Measurements from ENCODE around the gene CRIM1.

GRCh38 chr2:36362291-36362690, 6.7 kb downstream of the CRIM1 start:
- TF ChIP-seq, protein P1, sequence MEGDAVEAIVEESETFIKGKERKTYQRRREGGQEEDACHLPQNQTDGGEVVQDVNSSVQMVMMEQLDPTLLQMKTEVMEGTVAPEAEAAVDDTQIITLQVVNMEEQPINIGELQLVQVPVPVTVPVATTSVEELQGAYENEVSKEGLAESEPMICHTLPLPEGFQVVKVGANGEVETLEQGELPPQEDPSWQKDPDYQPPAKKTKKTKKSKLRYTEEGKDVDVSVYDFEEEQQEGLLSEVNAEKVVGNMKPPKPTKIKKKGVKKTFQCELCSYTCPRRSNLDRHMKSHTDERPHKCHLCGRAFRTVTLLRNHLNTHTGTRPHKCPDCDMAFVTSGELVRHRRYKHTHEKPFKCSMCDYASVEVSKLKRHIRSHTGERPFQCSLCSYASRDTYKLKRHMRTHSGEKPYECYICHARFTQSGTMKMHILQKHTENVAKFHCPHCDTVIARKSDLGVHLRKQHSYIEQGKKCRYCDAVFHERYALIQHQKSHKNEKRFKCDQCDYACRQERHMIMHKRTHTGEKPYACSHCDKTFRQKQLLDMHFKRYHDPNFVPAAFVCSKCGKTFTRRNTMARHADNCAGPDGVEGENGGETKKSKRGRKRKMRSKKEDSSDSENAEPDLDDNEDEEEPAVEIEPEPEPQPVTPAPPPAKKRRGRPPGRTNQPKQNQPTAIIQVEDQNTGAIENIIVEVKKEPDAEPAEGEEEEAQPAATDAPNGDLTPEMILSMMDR (conservative IDR thresholded peaks at IDR 0.05; ENCODE audit: low read depth, low read length) = no peak
- no peak for TF ChIP-seq EZH2 (IDR thresholded peaks at IDR 0.05; ENCODE audit: borderline replicate concordance, low read depth, low read length, poor library complexity, severe bottlenecking)

Measured in A673 (cell line).